ENCODE results near the gene DENND2A. TPM values are rescaled to one million over a fixed set of nuclear protein-coding genes. Genes with fewer than 3 reads are reported as not detected.
"Not testable (repeated sequence)": the region's sequence is repeated elsewhere in the genome, so short reads cannot be mapped to it uniquely, and the experiment has no call there.

The DENND2A gene
- total RNA-seq, 1 donor from 2014 or later = 0.07 TPM

GRCh38 chr7:140552240-140552679 lies 88.4 kb downstream of the DENND2A start:
- no peak for DNase-seq (ENCODE audit: low read depth, low spot score)

GRCh38 chr7:140551355-140552239 lies 89.0 kb downstream of the DENND2A start:
- no peak for DNase-seq (ENCODE audit: low read depth, low spot score)

GRCh38 chr7:140546947-140547346 lies 93.7 kb downstream of the DENND2A start:
- no peak for DNase-seq (ENCODE audit: low read depth, low spot score)

GRCh38 chr7:140544388-140544826 lies 96.2 kb downstream of the DENND2A start:
- no peak for DNase-seq (ENCODE audit: low read depth, low spot score)

GRCh38 chr7:140542228-140542603 lies 98.4 kb downstream of the DENND2A start:
- no peak for DNase-seq (ENCODE audit: low read depth, low spot score)

- no peak for DNase-seq (ENCODE audit: low read depth, low spot score)
These were observed 98.9 kb downstream of the DENND2A start for GRCh38 chr7:140541513-140542227.

GRCh38 chr7:140541176-140541512 lies 99.5 kb downstream of the DENND2A start:
- no peak for DNase-seq (ENCODE audit: low read depth, low spot score)

GRCh38 chr7:140540136-140540777 lies 100.4 kb downstream of the DENND2A start:
- no peak for DNase-seq (ENCODE audit: low read depth, low spot score)

GRCh38 chr7:140539461-140539860 lies 101.2 kb downstream of the DENND2A start:
- no peak for DNase-seq (ENCODE audit: low read depth, low spot score)

- no peak for DNase-seq (ENCODE audit: low read depth, low spot score)
These were observed 102.7 kb downstream of the DENND2A start for GRCh38 chr7:140537750-140538482.

- DNase-seq (ENCODE audit: low read depth, low spot score) = no peak
These were observed 105.9 kb downstream of the DENND2A start for GRCh38 chr7:140534743-140535142.

- no peak for DNase-seq (ENCODE audit: low read depth, low spot score)
These were observed 107.2 kb downstream of the DENND2A start for GRCh38 chr7:140533394-140533872.

- not testable (repeated sequence) for DNase-seq (ENCODE audit: low read depth, low spot score)
These were observed 111.2 kb downstream of the DENND2A start for GRCh38 chr7:140529428-140529827.

GRCh38 chr7:140526787-140527664 lies 113.6 kb downstream of the DENND2A start:
- no peak for DNase-seq (ENCODE audit: low read depth, low spot score)

- DNase-seq (ENCODE audit: low read depth, low spot score) = no peak
These were observed 114.4 kb downstream of the DENND2A start for GRCh38 chr7:140526214-140526613.

GRCh38 chr7:140525743-140526142 lies 114.9 kb downstream of the DENND2A start:
- DNase-seq (ENCODE audit: low read depth, low spot score) = no peak

GRCh38 chr7:140521421-140521820 lies 119.2 kb downstream of the DENND2A start:
- no peak for DNase-seq (ENCODE audit: low read depth, low spot score)

GRCh38 chr7:140519007-140519399 lies 121.6 kb downstream of the DENND2A start:
- no peak for DNase-seq (ENCODE audit: low read depth, low spot score)

- no peak for DNase-seq (ENCODE audit: low read depth, low spot score)
These were observed 122.1 kb downstream of the DENND2A start for GRCh38 chr7:140518370-140519006.

Data from pulmonary artery endothelial cell (primary cell).